Measurements from ENCODE around the gene PTPN1. TPM values are rescaled to one million over a fixed set of nuclear protein-coding genes. Genes with fewer than 3 reads are reported as not detected.

The PTPN1 gene
- total RNA-seq = 10 to 100 TPM; 72.0 to 87.9 (median 72.3) TPM

- no peaks in the 10 kb centered on the region for H3K9me3 Mint-ChIP-seq
- no peaks in the 10 kb centered on the region for H3K27me3 Mint-ChIP-seq (ENCODE audit: low read depth)
- ATAC-seq = peak; percentile 93 to 95
- H3K36me3 Mint-ChIP-seq (ENCODE audit: insufficient read depth) = peaks cover 13% of the 10 kb centered on the region
- H3K4me1 Mint-ChIP-seq (ENCODE audit: low read depth) = peaks cover 40% of the 10 kb centered on the region
- DNase-seq = peak; percentile 98
- H3K4me3 Mint-ChIP-seq = peak within 1 kb of the TSS; percentile 97
These were observed at the start of gene PTPN1 for GRCh38 chr20:50509923-50510705. Gene PTPN1 (plus strand): TSS chr20:50510383. CDS start chr20:50510528, 145 bp downstream.

- DNase-seq (peak; percentile 78), ATAC-seq (peak; percentile 85 to 86)
- Mint-ChIP-seq H3K36me3 (ENCODE audit: insufficient read depth) (no peaks in the 10 kb centered on the region), H3K4me1 (ENCODE audit: low read depth) (no peaks in the 10 kb centered on the region), H3K4me3 (no peak overlapping the region), H3K9me3 (no peaks in the 10 kb centered on the region), H3K27me3 (ENCODE audit: low read depth) (peaks cover 2% of the 10 kb centered on the region)
These were observed 49.4 kb upstream of the PTPN1 start for GRCh38 chr20:50460608-50461267.

GRCh38 chr20:50462093-50462690 lies 48.0 kb upstream of the PTPN1 start:
- peaks cover 2% of the 10 kb centered on the region for H3K27me3 Mint-ChIP-seq (ENCODE audit: low read depth)
- H3K36me3 Mint-ChIP-seq (ENCODE audit: insufficient read depth) = no peaks in the 10 kb centered on the region
- no peaks in the 10 kb centered on the region for H3K4me1 Mint-ChIP-seq (ENCODE audit: low read depth)
- ATAC-seq (no peak), DNase-seq (no peak)
- H3K4me3 Mint-ChIP-seq = no peak overlapping the region
- H3K9me3 Mint-ChIP-seq = no peaks in the 10 kb centered on the region

- H3K9me3 Mint-ChIP-seq = no peaks in the 10 kb centered on the region
- no peaks in the 10 kb centered on the region for H3K36me3 Mint-ChIP-seq (ENCODE audit: insufficient read depth)
- no peaks in the 10 kb centered on the region for H3K4me1 Mint-ChIP-seq (ENCODE audit: low read depth)
- peak; percentile 83 to 88 for ATAC-seq
- H3K4me3 Mint-ChIP-seq = no peak overlapping the region
- peaks cover 2% of the 10 kb centered on the region for H3K27me3 Mint-ChIP-seq (ENCODE audit: low read depth)
- DNase-seq = peak; percentile 45
These were observed 46.0 kb upstream of the PTPN1 start for GRCh38 chr20:50464026-50464724.

- no peaks in the 10 kb centered on the region for H3K4me1 Mint-ChIP-seq (ENCODE audit: low read depth)
- ATAC-seq (no peak), DNase-seq (no peak)
- H3K9me3 Mint-ChIP-seq = no peaks in the 10 kb centered on the region
- no peak overlapping the region for H3K4me3 Mint-ChIP-seq
- H3K36me3 Mint-ChIP-seq (ENCODE audit: insufficient read depth) = no peaks in the 10 kb centered on the region
- H3K27me3 Mint-ChIP-seq (ENCODE audit: low read depth) = no peaks in the 10 kb centered on the region
These were observed 45.2 kb upstream of the PTPN1 start for GRCh38 chr20:50464725-50465650.

- Mint-ChIP-seq H3K4me3 (no peak overlapping the region), H3K36me3 (ENCODE audit: insufficient read depth) (no peaks in the 10 kb centered on the region), H3K4me1 (ENCODE audit: low read depth) (peaks cover 14% of the 10 kb centered on the region), H3K9me3 (no peaks in the 10 kb centered on the region), H3K27me3 (ENCODE audit: low read depth) (peaks cover under 1% of the 10 kb centered on the region)
- ATAC-seq (no peak), DNase-seq (no peak)
These were observed 43.0 kb upstream of the PTPN1 start for GRCh38 chr20:50467174-50467573.

GRCh38 chr20:50467718-50468356 lies 42.3 kb upstream of the PTPN1 start:
- Mint-ChIP-seq H3K9me3 (no peaks in the 10 kb centered on the region), H3K36me3 (ENCODE audit: insufficient read depth) (no peaks in the 10 kb centered on the region), H3K4me1 (ENCODE audit: low read depth) (peaks cover 14% of the 10 kb centered on the region), H3K27me3 (ENCODE audit: low read depth) (peaks cover 1% of the 10 kb centered on the region), H3K4me3 (no peak overlapping the region)
- ATAC-seq (peak; percentile 64 to 69), DNase-seq (no peak)

- Mint-ChIP-seq H3K9me3 (no peaks in the 10 kb centered on the region), H3K4me1 (ENCODE audit: low read depth) (peaks cover 18% of the 10 kb centered on the region), H3K27me3 (ENCODE audit: low read depth) (peaks cover 1% of the 10 kb centered on the region), H3K4me3 (no peak overlapping the region), H3K36me3 (ENCODE audit: insufficient read depth) (no peaks in the 10 kb centered on the region)
- no peak for DNase-seq
- ATAC-seq = no peak
These were observed 41.8 kb upstream of the PTPN1 start for GRCh38 chr20:50468378-50468798.

- ATAC-seq = no peak
- Mint-ChIP-seq H3K9me3 (no peaks in the 10 kb centered on the region), H3K36me3 (ENCODE audit: insufficient read depth) (no peaks in the 10 kb centered on the region), H3K27me3 (ENCODE audit: low read depth) (peaks cover 1% of the 10 kb centered on the region), H3K4me1 (ENCODE audit: low read depth) (peaks cover 19% of the 10 kb centered on the region), H3K4me3 (no peak overlapping the region)
- no peak for DNase-seq
These were observed 40.9 kb upstream of the PTPN1 start for GRCh38 chr20:50469176-50469723.

GRCh38 chr20:50469796-50470195 lies 40.4 kb upstream of the PTPN1 start:
- H3K36me3 Mint-ChIP-seq (ENCODE audit: insufficient read depth) = no peaks in the 10 kb centered on the region

GRCh38 chr20:50470264-50470858 lies 39.8 kb upstream of the PTPN1 start:
- H3K4me1 Mint-ChIP-seq (ENCODE audit: low read depth) = peaks cover 19% of the 10 kb centered on the region
- DNase-seq = no peak
- H3K9me3 Mint-ChIP-seq = no peaks in the 10 kb centered on the region
- no peak for ATAC-seq
- no peaks in the 10 kb centered on the region for H3K36me3 Mint-ChIP-seq (ENCODE audit: insufficient read depth)
- H3K27me3 Mint-ChIP-seq (ENCODE audit: low read depth) = peaks cover 1% of the 10 kb centered on the region
- H3K4me3 Mint-ChIP-seq = no peak overlapping the region

More at GRCh38 chr20:50469796-50470195, 40.4 kb upstream of the PTPN1 start:
- Mint-ChIP-seq H3K9me3 (no peaks in the 10 kb centered on the region), H3K4me1 (ENCODE audit: low read depth) (peaks cover 19% of the 10 kb centered on the region), H3K27me3 (ENCODE audit: low read depth) (peaks cover 1% of the 10 kb centered on the region), H3K4me3 (no peak overlapping the region)
- ATAC-seq (no peak), DNase-seq (no peak)

- H3K4me1 Mint-ChIP-seq (ENCODE audit: low read depth) = peaks cover 19% of the 10 kb centered on the region
- no peak overlapping the region for H3K4me3 Mint-ChIP-seq
- DNase-seq = no peak
- H3K9me3 Mint-ChIP-seq = no peaks in the 10 kb centered on the region
- peaks cover 1% of the 10 kb centered on the region for H3K27me3 Mint-ChIP-seq (ENCODE audit: low read depth)
- ATAC-seq = peak; percentile 28 to 40
- no peaks in the 10 kb centered on the region for H3K36me3 Mint-ChIP-seq (ENCODE audit: insufficient read depth)
These were observed 39.0 kb upstream of the PTPN1 start for GRCh38 chr20:50471231-50471630.

All from activated T-cell treated with anti-CD3 and anti-CD28 coated beads, Interleukin-2, amount 50 U/mL, for 4 hours (primary cell).